KMS-11 (cell line): Measurements from ENCODE around the gene ZNF385A.

ENCODE experiments used
- H2AFZ ChIP-seq: fragments of 200-600 bp; sonication (generic); 2 replicates; pipeline ENCODE4 v1.6.1; 2016; ENCODE audit warnings: antibody characterized with exemption, mixed run types, low read depth
- H3K27ac ChIP-seq: fragments of 200-600 bp; sonication (generic); 2 replicates; pipeline ENCODE4 v1.6.1; 2016; ENCODE audit warnings: mild to moderate bottlenecking, mixed run types
- H3K27me3 ChIP-seq: fragments of 200-600 bp; sonication (generic); 2 replicates; pipeline ENCODE4 v1.6.1; 2017; ENCODE audit warnings: mild to moderate bottlenecking, low read depth, mixed run types, moderate library complexity; ENCODE audit not compliant: insufficient read depth
- H3K36me3 ChIP-seq: fragments of 200-600 bp; sonication (generic); 2 replicates; pipeline ENCODE4 v1.6.1; 2017; ENCODE audit warnings: mild to moderate bottlenecking, mixed run types; ENCODE audit not compliant: insufficient read depth
- H3K4me1 ChIP-seq: fragments of 200-600 bp; sonication (generic); 2 replicates; pipeline ENCODE4 v1.6.1; 2016; ENCODE audit warnings: mild to moderate bottlenecking, low read depth, mixed run types; ENCODE audit not compliant: poor library complexity, severe bottlenecking
- H3K4me2 ChIP-seq: fragments of 200-600 bp; sonication (generic); 2 replicates; pipeline ENCODE4 v1.7.0; 2016; ENCODE audit warnings: mild to moderate bottlenecking, mixed run types
- H3K4me3 ChIP-seq: fragments of 200-600 bp; sonication (generic); IDR thresholded peaks from 2 replicates; pipeline ENCODE4 v1.6.1; 2017; ENCODE audit warnings: low read depth, low read length, mixed read lengths; ENCODE audit not compliant: insufficient read depth
- H3K79me2 ChIP-seq: fragments of 200-600 bp; sonication (generic); 2 replicates; pipeline ENCODE4 v1.6.1; 2016; ENCODE audit warnings: low read depth, mixed run types; ENCODE audit not compliant: insufficient read depth
- H3K9ac ChIP-seq: fragments of 200-600 bp; sonication (generic); 2 replicates; pipeline ENCODE4 v1.6.1; 2016; ENCODE audit warnings: mild to moderate bottlenecking, mixed run types
- H4K20me1 ChIP-seq: fragments of 200-600 bp; sonication (generic); 2 replicates; pipeline ENCODE4 v1.6.1; 2016; ENCODE audit warnings: mild to moderate bottlenecking, mixed run types; ENCODE audit not compliant: insufficient read depth
- TF ChIP-seq, protein P1 (sequence below): fragments of 200-600 bp; sonication (generic); conservative IDR thresholded peaks from 2 replicates; pipeline ENCODE4 v1.6.1; 2017; ENCODE audit warnings: low read depth, mild to moderate bottlenecking, antibody characterized with exemption, low read length, moderate library complexity, mixed read lengths

ZNF385A gene, protein sequence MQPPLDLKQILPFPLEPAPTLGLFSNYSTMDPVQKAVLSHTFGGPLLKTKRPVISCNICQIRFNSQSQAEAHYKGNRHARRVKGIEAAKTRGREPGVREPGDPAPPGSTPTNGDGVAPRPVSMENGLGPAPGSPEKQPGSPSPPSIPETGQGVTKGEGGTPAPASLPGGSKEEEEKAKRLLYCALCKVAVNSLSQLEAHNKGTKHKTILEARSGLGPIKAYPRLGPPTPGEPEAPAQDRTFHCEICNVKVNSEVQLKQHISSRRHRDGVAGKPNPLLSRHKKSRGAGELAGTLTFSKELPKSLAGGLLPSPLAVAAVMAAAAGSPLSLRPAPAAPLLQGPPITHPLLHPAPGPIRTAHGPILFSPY

DNA sequence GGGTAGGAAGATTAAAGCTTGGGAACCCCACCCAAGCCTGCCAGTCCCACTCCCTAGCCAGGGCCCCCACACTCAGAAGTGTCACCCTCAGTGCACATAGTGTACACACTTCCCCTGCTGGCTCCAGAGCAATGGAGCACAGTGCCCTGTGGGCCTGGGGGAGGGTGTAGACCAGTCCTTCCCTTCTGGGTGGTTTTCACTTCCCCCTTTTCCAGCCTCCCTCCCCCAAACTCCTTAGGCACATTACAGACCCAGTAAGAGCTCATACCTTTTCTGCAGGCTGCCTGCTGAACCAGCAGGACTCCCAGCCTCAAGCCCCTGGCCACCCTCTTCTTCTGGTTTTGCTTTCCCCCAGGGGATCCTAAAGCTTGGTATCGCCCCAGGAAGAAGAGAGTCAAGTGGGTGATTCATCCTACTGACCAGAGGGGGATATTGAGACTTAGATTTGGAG lies at the start of gene ZNF385A:
TSS of gene ZNF385A (minus strand) at position 143 of the 451 bp plus-strand sequence. CDS start 219 bp downstream, outside the sequence.
- H3K36me3 ChIP-seq, result no peaks in the 10 kb centered on the region
- TF ChIP-seq, protein P1, sequence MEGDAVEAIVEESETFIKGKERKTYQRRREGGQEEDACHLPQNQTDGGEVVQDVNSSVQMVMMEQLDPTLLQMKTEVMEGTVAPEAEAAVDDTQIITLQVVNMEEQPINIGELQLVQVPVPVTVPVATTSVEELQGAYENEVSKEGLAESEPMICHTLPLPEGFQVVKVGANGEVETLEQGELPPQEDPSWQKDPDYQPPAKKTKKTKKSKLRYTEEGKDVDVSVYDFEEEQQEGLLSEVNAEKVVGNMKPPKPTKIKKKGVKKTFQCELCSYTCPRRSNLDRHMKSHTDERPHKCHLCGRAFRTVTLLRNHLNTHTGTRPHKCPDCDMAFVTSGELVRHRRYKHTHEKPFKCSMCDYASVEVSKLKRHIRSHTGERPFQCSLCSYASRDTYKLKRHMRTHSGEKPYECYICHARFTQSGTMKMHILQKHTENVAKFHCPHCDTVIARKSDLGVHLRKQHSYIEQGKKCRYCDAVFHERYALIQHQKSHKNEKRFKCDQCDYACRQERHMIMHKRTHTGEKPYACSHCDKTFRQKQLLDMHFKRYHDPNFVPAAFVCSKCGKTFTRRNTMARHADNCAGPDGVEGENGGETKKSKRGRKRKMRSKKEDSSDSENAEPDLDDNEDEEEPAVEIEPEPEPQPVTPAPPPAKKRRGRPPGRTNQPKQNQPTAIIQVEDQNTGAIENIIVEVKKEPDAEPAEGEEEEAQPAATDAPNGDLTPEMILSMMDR, result no peak
- H3K4me3 ChIP-seq, result no peak within 1 kb of the TSS
- no peak within 1 kb of the TSS for H3K27ac ChIP-seq
- H3K4me2 ChIP-seq, result no peak within 1 kb of the TSS
- H3K79me2 ChIP-seq, result no peaks in the 10 kb centered on the region
- H3K4me1 ChIP-seq, result no peaks in the 10 kb centered on the region
- H3K27me3 ChIP-seq, result no peaks in the 10 kb centered on the region
- H3K9ac ChIP-seq, result no peak within 1 kb of the TSS
- H2AFZ ChIP-seq, result no peak within 1 kb of the TSS
- no peaks in the 10 kb centered on the region for H4K20me1 ChIP-seq

DNA sequence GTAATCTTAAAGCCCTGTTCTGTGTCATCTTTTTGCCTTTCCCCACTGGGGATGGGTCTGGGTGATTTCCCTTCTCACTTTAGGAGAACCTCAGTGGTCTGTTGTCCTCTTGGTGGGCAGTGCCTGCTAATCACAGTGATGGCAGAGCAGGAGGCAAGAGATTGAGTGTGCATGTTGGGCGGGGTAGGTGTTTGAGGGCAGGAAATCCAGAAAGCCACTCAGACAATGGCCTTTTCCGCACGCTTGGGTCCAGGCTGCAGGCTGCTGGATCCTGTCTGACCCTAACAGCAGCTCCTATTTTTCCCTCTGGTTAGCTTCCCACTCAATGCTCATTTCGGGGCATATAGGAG lies 48.3 kb upstream of the ZNF385A start:
- no peak overlapping the region for H3K27ac ChIP-seq
- no peaks in the 10 kb centered on the region for H3K36me3 ChIP-seq
- H3K27me3 ChIP-seq, result no peaks in the 10 kb centered on the region; the same call in 1 of the 2 replicates
- no peak overlapping the region for H3K9ac ChIP-seq
- no peaks in the 10 kb centered on the region for H3K4me1 ChIP-seq
- H4K20me1 ChIP-seq, result no peaks in the 10 kb centered on the region
- H3K4me3 ChIP-seq, result no peak overlapping the region
- no peak overlapping the region for H2AFZ ChIP-seq
- TF ChIP-seq, protein P1, result no peak
- H3K79me2 ChIP-seq, result no peaks in the 10 kb centered on the region
- H3K4me2 ChIP-seq, result no peak overlapping the region

DNA sequence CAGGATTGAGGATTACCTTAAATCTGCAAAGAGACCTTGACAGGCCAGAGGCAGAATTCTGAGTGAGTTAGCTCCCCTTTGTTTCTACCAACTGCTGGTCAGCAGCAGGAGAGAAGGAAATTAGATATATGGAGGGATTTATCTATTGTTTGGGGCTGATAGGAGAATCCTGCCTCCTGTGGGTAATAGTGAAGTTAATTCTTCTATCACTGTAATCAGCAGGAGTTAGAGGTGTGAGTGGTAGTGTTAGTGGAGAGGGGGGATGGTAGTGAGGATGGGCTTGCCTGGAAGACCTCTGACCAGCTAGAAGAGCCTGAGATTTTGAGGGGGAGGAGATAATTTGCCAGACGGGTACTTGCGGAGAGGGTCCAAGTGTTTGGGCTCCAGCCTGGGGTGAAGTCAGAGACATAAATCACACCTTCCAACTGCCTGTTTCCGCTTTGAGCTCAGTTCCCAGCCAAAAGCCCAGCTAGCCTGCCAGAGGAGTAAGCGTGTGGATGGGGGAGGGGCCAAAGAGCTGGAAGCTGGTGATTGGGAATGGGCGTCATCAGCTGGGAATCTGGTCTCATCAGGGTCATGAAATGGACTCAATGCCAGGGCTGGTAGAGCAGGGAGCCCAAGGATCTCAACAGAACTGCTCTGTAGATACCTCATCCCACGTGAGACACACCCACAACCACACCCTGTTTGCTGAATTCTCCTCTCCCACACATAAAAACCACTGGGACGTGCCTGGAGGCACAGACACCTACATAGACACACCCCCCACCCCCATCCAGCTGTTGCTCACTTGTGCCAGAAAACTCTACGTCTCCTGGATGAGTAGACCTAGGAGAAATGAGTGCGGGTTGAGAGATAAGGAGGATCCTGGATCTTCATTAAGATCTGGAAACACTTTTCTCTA lies 47.6 kb upstream of the ZNF385A start:
- Histone ChIP-seq H3K4me2 (no peak overlapping the region), H4K20me1 (no peaks in the 10 kb centered on the region), H3K4me3 (no peak overlapping the region), H3K27me3 (peaks cover 2% of the 10 kb centered on the region; the same call in 1 of the 2 replicates), H3K36me3 (no peaks in the 10 kb centered on the region), H2AFZ (no peak overlapping the region), H3K27ac (no peak overlapping the region), H3K79me2 (no peaks in the 10 kb centered on the region), H3K9ac (no peak overlapping the region), H3K4me1 (no peaks in the 10 kb centered on the region)
- TF ChIP-seq, protein P1, result no peak

DNA sequence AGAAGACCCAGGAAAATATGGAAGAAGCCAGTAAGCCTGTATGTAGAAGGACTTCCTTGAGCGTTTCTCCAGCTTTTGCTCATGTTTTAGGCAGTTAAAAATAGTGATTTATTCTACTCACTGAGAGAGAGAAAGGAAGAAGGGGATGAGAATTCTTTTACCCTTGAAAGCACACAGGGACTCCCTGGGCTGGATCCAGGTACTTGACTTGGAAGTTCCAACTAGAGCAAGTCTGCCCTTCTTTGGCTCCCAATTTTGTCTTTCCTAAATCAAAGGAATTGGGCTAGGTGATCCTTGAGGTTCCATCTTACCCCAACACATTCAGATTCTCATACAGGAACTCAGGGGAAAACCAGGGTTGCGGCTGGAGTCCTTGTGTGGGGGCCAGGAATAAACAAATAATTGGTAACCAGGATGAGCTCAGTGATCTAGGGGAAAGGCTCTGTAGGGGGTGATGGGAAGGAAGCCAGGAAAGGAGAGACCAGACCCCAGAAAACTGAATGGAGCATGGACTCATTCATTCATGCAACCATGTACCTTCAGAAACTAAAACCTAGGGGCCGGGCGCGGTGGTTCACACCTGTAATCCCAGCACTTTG lies 46.0 kb upstream of the ZNF385A start:
- Histone ChIP-seq H2AFZ (no peak overlapping the region), H3K9ac (no peak overlapping the region), H4K20me1 (no peaks in the 10 kb centered on the region), H3K4me3 (no peak overlapping the region), H3K4me1 (no peaks in the 10 kb centered on the region), H3K27ac (no peak overlapping the region), H3K4me2 (no peak overlapping the region), H3K27me3 (peaks cover 15% of the 10 kb centered on the region; the same call in 1 of the 2 replicates), H3K79me2 (no peaks in the 10 kb centered on the region), H3K36me3 (no peaks in the 10 kb centered on the region)
- TF ChIP-seq, protein P1, result no peak
